Subcutaneous adipose tissue (tissue), 4 donors: ENCODE data around the gene SPACA6. TPM values are rescaled to one million over a fixed set of nuclear protein-coding genes. Genes with fewer than 3 reads are reported as not detected.
"Not testable (repeated sequence)": the region's sequence is repeated elsewhere in the genome, so short reads cannot be mapped to it uniquely, and the experiment has no call there.

Experiments used
- total RNA-seq, 4 donors: library from RNA; depleted of rRNA; stranded (reverse); fragments of >200 nt; gene quantifications; one replicate each; pipeline ENCODE4 v1.1.0, GENCODE V29; 2016
- TF ChIP-seq, protein P1 (sequence below): fragments of 450-650 bp; IDR thresholded peaks from one replicate; pipeline ENCODE4 v1.5.1; 2016; ENCODE audit warnings: low read depth, mild to moderate bottlenecking, control low read depth, antibody characterized with exemption, moderate library complexity

The SPACA6 gene
- total RNA-seq: 10 to 100 TPM in 1 of 4 donors, 1 to 10 TPM in 3; 2.6 to 10.8 (median 7.0) TPM

DNA sequence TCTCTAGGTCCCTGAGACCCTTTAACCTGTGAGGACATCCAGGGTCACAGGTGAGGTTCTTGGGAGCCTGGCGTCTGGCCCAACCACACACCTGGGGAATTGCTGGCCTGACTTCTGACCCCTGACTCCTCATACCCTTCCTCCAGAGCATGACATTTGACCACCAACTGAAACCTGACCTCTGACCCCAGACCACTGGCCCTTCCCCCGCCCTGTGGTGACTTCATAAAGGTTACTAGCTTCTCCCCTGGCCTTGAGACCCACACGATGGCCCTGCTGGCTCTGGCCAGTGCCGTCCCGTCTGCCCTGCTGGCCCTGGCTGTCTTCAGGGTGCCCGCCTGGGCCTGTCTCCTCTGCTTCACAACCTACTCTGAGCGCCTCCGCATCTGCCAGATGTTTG lies at the start of gene SPACA6:
SPACA6 (plus strand) TSS at position 71 of the 400 bp plus-strand sequence; CDS start at position 268, 197 bp downstream.
- TF ChIP-seq, protein P1, sequence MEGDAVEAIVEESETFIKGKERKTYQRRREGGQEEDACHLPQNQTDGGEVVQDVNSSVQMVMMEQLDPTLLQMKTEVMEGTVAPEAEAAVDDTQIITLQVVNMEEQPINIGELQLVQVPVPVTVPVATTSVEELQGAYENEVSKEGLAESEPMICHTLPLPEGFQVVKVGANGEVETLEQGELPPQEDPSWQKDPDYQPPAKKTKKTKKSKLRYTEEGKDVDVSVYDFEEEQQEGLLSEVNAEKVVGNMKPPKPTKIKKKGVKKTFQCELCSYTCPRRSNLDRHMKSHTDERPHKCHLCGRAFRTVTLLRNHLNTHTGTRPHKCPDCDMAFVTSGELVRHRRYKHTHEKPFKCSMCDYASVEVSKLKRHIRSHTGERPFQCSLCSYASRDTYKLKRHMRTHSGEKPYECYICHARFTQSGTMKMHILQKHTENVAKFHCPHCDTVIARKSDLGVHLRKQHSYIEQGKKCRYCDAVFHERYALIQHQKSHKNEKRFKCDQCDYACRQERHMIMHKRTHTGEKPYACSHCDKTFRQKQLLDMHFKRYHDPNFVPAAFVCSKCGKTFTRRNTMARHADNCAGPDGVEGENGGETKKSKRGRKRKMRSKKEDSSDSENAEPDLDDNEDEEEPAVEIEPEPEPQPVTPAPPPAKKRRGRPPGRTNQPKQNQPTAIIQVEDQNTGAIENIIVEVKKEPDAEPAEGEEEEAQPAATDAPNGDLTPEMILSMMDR: no peak

DNA sequence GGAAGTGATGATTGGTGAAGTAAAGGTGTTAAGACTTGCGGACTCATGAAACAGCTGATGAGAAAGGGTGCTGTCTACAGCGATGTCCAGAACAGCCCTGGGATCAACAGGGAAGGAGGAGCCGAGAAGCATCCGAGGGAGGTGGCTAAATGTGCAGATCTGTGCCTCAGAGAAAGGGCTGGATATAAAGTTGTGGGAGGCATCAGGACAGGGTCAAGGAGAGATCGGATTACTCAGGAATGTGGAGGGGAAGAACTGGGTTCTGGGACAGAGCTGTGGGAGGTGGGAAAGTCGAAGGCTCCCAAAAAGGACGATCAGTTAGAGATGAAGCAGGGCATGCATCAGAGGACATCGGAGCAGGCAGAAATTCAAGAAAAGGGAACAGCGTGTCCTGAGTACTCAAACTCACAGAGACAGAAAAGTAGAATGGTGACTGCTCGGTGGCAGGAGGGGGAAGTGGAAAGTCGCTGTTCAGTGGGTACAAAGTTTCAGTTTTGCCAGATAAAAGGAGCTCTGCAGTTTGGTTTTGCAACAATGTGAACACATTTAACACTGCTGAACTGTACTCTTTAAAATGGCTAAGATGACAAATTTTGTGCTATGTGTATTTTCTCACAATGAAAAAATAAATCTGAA lies 48.4 kb upstream of the SPACA6 start:
- TF ChIP-seq, protein P1: no peak

DNA sequence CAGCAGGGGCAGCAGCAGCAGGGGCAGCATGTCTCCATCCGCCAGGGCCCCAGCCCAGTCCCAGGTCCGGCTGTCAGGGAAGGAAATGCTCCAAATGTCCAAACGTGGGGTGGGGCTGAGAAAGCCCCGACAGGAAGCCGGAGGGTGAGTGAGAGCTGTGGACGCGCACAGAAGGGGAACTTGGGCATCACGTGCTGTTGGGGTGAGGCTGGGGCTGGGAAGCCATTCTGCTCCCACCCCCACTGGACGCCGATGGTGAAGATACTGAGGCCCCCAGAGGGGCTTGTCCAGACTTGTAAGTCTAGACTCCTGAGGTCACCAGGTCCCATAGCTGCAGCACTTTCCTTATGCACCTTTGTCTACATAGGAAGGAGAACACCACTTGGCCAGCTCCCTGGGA lies 46.4 kb upstream of the SPACA6 start, which contains the start of gene SIGLEC14:
SIGLEC14 (minus strand) TSS at position 96 of the 400 bp plus-strand sequence; CDS start at position 30, 66 bp downstream.
- TF ChIP-seq, protein P1: not testable (repeated sequence)

DNA sequence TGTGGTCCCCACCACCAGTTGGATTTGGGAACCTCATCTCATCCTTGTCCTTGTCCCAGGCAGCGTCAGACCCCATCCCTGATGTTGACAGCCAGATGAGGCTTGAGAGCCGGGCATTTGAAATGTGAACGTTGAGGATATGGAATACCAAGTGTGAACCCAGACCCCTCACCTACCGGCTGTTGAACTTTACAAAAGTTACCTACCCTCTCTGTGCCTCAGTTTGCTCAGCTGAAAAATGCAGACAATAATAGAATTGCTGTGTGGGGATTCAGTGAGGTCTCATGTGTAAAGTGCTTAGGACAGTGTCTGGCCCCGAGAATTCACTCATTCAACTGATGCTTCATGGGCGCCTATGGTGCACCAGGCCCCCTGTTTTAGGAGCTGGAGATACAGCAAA lies 45.8 kb upstream of the SPACA6 start:
- TF ChIP-seq, protein P1: no peak

DNA sequence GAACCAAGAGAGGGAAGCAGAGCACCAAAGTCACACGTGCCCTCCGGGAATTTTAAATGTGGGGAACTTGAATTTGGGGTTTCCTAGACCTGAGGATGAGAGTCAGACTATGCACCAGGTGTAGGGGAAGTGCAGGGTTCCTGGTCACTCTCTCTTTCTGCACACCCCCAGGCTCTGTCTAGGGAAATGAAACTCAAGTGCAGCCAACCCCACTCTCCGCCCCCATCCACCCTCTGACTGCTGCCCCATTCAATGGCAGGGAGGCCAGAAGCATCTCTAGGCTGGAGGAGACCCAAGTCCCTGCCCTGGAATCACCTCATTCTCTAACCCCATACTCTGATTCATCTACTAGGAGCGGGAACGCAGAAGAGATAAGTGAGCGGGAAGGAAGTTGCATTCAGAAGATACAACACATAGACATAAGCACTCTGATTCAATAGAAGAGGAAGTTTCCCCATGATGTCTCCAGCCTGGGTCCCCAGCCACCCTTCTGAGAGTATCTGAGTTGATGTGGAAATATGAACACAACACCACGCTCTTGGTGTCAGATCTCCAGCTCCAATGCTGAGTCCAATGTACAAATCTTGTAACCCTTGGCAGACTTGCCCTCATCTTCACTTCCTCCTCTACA lies 41.8 kb upstream of the SPACA6 start:
- TF ChIP-seq, protein P1: no peak

DNA sequence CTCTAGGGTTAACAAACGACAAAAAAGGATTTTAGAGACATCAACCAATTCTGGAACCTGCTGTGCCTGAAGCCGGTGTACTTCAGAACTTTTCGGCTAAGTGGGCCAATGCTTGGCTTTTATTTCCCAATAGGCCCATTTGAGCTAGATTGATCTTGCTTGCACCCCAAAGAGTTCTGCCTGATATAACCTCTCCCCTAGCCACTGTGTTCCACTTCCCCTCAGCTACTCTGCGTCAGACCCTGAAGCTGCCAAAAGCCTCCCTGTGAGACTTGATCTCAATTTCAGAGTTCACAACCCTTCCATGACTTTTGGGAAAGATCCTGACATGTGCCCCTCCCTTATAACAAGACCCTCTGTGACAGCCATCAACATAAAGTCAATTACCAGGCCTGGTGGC lies 40.9 kb upstream of the SPACA6 start:
- TF ChIP-seq, protein P1: no peak

DNA sequence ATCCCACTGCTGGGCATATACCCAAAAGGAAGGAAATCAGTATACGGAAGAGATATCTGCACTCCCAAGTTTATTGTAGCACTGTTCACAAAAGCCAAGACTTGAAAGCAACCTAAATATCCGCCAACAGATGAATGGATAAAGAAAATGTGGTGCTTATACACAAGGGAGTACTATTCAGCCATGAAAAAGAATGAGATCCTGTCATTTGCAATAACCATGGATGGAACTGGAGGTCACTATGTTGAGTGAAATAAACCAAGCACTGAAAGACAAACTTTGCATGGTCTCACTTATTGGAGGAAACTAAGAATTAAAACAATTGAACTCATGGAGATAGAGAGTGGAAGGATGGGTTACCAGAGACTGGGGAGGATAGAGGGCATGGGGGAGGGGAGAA lies 40.0 kb upstream of the SPACA6 start:
- TF ChIP-seq, protein P1: no peak
